ENCODE results near the gene CHRM1.

GRCh38 chr11:62921573-62922188 lies 518 bp upstream of the CHRM1 start:
- no peak for TF ChIP-seq CTCF (IDR thresholded peaks at IDR 0.05)
- TF ChIP-seq POLR2A (IDR thresholded peaks at IDR 0.05), result no peak

All from thyroid gland (tissue), 4 donors.